Neural crest cell (in vitro differentiated cells): ENCODE data around the gene FAM174B. TPM values are rescaled to one million over a fixed set of nuclear protein-coding genes. Genes with fewer than 3 reads are reported as not detected.

Source experiments
- DNase-seq: peaks from one replicate; pipeline ENCODE4 v3.0.0; 2021; ENCODE audit warnings: low read depth, mixed read lengths, low spot score
- H3K27ac Mint-ChIP-seq: one replicate; pipeline ENCODE4 v1.8.0; 2021; ENCODE audit warnings: mild to moderate bottlenecking, mixed read lengths; ENCODE audit not compliant: unreplicated experiment
- H3K27me3 Mint-ChIP-seq: 2 replicates; pipeline ENCODE4 v1.8.0; 2021; ENCODE audit warnings: low read depth, mild to moderate bottlenecking, mixed read lengths
- H3K36me3 Mint-ChIP-seq: 2 replicates; pipeline ENCODE4 v1.8.0; 2021; ENCODE audit warnings: low read depth, mild to moderate bottlenecking, mixed read lengths
- H3K4me1 Mint-ChIP-seq: 2 replicates; pipeline ENCODE4 v1.8.0; 2021; ENCODE audit warnings: mixed read lengths
- H3K4me3 Mint-ChIP-seq: one replicate; pipeline ENCODE4 v1.8.0; 2021; ENCODE audit warnings: mild to moderate bottlenecking, mixed read lengths
- H3K9me3 Mint-ChIP-seq: 2 replicates; pipeline ENCODE4 v1.8.0; 2021; ENCODE audit warnings: mixed read lengths
- total RNA-seq: library from RNA; stranded (reverse); gene quantifications from 2 replicates; pipeline ENCODE4 v1.2.1, GENCODE V29; 2021
- TF ChIP-seq, protein P1 (sequence below): fragments of 200-600 bp; sonication (generic); conservative IDR thresholded peaks from 2 replicates; pipeline ENCODE4 v1.5.0; 2021; ENCODE audit warnings: antibody characterized with exemption, mild to moderate bottlenecking

The FAM174B gene
- total RNA-seq, 1 donor from 2014 or later: 12.1 TPM

DNA sequence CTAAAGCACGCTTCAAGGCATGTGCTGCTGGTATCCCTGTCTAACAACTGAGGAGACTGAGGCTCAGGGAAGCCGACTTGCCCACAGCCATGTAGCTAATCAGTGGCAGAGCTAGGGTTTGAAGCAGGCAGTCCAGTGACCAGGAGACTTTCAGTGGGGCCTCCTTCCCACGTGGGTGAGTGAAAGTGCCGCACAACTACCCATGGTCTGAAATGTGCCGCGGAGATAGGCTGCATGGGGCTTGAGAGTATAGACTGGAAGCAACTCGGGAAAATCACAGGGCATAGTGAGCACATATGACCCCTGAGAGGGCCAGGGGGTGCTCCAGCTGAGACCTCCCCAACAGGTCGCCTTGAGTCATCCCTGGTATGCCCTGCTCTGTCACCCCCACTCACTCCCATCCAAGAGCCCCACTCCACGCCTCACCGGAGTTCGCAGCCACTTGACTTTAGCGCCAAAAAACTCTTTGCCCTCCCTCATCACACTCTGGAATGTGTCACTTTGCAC is 19.1 kb downstream of the FAM174B start:
- Mint-ChIP-seq H3K27ac (no peak overlapping the region), H3K36me3 (peaks cover 9% of the 10 kb centered on the region), H3K4me3 (no peak overlapping the region), H3K4me1 (peaks cover 11% of the 10 kb centered on the region), H3K9me3 (peaks cover 8% of the 10 kb centered on the region), H3K27me3 (no peaks in the 10 kb centered on the region)
- DNase-seq: no peak
- TF ChIP-seq, protein P1, sequence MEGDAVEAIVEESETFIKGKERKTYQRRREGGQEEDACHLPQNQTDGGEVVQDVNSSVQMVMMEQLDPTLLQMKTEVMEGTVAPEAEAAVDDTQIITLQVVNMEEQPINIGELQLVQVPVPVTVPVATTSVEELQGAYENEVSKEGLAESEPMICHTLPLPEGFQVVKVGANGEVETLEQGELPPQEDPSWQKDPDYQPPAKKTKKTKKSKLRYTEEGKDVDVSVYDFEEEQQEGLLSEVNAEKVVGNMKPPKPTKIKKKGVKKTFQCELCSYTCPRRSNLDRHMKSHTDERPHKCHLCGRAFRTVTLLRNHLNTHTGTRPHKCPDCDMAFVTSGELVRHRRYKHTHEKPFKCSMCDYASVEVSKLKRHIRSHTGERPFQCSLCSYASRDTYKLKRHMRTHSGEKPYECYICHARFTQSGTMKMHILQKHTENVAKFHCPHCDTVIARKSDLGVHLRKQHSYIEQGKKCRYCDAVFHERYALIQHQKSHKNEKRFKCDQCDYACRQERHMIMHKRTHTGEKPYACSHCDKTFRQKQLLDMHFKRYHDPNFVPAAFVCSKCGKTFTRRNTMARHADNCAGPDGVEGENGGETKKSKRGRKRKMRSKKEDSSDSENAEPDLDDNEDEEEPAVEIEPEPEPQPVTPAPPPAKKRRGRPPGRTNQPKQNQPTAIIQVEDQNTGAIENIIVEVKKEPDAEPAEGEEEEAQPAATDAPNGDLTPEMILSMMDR: no peak

DNA sequence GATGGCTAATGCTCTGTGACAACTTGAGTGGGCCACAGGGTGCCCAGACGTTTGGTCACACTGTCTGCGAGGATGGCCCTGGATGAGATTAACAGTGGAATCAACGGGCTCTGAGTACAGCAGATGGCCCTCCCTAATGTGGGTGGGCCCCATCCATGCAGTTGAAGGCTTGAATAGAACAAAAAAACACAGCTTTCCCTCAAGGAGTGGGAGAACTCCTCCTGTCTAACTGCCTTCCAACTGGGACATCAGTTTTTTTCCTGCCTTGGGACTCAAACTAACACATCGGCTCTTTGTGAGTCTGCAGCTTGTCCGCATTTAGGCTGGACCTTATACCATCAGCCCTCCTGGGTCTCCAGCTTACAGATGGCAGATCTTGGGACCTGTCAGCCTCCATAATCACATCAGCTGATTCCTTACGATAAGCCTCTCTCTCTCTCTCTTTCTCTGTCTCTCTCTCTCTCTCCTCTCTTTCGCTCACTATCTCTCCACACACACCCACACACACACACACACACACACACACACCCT is 20.8 kb downstream of the FAM174B start:
- H3K4me3 Mint-ChIP-seq: no peak overlapping the region
- H3K36me3 Mint-ChIP-seq: peaks cover 9% of the 10 kb centered on the region
- TF ChIP-seq, protein P1: no peak
- H3K9me3 Mint-ChIP-seq: peaks cover 6% of the 10 kb centered on the region
- no peak for DNase-seq
- H3K27ac Mint-ChIP-seq: peak overlapping the region; percentile 65
- peaks cover 16% of the 10 kb centered on the region for H3K4me1 Mint-ChIP-seq
- no peaks in the 10 kb centered on the region for H3K27me3 Mint-ChIP-seq

DNA sequence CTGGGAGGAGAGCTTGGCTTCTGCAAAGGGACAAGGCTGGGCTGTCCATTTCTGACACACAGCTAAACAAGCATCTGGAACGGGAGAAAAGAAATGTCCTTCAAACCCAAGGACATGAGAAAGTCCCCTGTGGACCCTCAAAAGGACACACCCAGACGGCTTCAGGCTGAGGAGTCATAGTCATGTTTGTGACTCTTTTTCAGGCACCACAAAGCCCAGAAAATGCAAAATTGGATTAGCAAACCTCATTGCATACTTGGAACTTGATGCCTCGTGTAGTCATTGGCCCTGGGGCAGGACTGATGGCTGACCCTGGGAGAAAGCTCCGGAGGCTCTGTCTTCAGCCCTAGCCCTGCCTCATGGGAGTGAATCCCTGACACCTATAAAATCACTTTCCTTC is 21.5 kb downstream of the FAM174B start:
- no peaks in the 10 kb centered on the region for H3K27me3 Mint-ChIP-seq
- no peak for DNase-seq
- H3K36me3 Mint-ChIP-seq: peaks cover 9% of the 10 kb centered on the region
- no peak overlapping the region for H3K27ac Mint-ChIP-seq
- TF ChIP-seq, protein P1: no peak
- peaks cover 5% of the 10 kb centered on the region for H3K9me3 Mint-ChIP-seq
- H3K4me1 Mint-ChIP-seq: peaks cover 18% of the 10 kb centered on the region
- no peak overlapping the region for H3K4me3 Mint-ChIP-seq

DNA sequence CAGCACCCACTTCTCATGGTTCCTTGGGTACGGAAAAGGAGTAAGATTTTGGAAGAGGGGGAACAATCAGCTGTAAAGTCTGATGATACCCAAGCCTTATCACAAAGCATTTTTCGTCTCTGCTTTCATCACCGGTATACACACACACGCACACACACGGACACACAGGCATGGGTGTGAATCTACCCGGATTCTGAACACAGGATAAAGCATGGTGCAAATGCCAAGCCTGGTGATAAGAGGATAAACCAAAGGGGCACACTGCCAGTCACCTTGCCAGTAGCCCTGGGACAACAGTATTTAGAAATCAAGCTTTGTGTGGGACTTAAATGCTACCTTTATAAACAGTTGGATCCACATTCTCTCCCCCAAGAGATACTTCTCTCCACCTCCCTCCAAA is 22.2 kb downstream of the FAM174B start:
- H3K36me3 Mint-ChIP-seq: peaks cover 9% of the 10 kb centered on the region
- TF ChIP-seq, protein P1: no peak
- DNase-seq: no peak
- peaks cover 18% of the 10 kb centered on the region for H3K4me1 Mint-ChIP-seq
- H3K27me3 Mint-ChIP-seq: no peaks in the 10 kb centered on the region
- H3K27ac Mint-ChIP-seq: no peak overlapping the region
- no peak overlapping the region for H3K4me3 Mint-ChIP-seq
- peaks cover 5% of the 10 kb centered on the region for H3K9me3 Mint-ChIP-seq

DNA sequence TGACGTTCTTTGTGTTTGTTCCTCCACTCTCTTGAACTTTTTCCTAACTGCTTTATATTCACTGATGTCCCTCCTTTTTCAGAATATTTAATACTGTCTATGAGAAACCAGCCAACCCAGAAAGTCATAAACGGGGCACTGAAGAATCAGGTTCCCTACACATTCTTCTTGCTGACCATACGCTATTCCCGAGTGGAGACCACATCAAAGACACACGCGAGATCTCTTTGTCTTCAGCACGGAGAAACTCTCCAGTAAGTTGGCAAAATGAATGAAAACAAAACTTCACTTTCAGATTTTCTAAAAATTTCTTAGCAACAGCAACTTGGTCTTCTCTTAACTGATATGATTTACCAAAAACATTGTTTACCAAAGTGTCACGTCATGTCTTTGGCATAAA is 22.6 kb downstream of the FAM174B start:
- Mint-ChIP-seq H3K27ac (no peak overlapping the region), H3K36me3 (peaks cover 9% of the 10 kb centered on the region), H3K9me3 (peaks cover 5% of the 10 kb centered on the region), H3K4me1 (peaks cover 18% of the 10 kb centered on the region), H3K4me3 (no peak overlapping the region), H3K27me3 (no peaks in the 10 kb centered on the region)
- TF ChIP-seq, protein P1: no peak
- DNase-seq: no peak
